ENCODE results near the gene MAVS. TPM values are rescaled to one million over a fixed set of nuclear protein-coding genes. Genes with fewer than 3 reads are reported as not detected.

Gene MAVS
- polyA plus RNA-seq, 1 of the 3 experiments (the other 2 are of a cell fraction), result 9.1 TPM

DNA sequence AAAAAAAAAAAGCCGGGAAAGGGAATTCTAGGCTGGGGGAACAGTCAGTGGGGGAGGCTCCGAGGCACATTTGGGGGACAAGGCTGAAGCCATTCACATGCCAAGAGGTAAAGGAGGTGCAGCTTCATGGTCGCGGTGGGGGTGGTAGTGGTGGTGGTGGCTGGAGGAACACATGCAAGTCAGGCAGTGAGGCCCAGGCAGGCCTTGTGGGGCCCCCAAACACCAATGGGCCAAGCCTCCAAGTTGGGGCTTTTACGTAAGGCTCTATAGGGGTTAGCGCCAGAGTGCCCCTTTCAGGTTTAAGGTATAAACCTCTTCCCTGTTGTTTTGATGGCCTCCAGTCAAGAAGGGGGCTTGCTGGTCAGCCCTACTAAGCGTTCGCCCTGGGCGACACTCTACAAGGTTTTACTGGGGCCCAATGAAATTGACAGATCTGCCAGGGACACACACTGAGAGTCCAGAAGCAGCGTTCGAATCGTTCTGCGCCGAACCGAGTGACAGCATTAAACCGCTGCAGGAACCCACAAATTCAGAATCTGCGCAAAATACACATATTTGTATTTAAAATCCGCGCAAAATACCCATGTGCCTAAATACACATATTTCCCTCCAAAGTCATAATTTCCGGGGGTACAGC is 27.1 kb upstream of the MAVS start (continued):
- TF ChIP-seq ELF1 (IDR thresholded peaks at IDR 0.05) (no peak), FOSL2 (IDR thresholded peaks at IDR 0.05; ENCODE audit: borderline replicate concordance, low read depth) (no peak), NFIC (IDR thresholded peaks at IDR 0.05; ENCODE audit: borderline replicate concordance) (no peak), YY1 (IDR thresholded peaks at IDR 0.05; ENCODE audit: low read depth) (no peak), TEAD4 (IDR thresholded peaks at IDR 0.05; ENCODE audit: borderline replicate concordance, insufficient read depth) (no peak), MEF2A (IDR thresholded peaks at IDR 0.05; ENCODE audit: borderline replicate concordance, low read depth) (no peak)

GRCh38 chr20:3820048-3820900 is 26.4 kb upstream of the MAVS start, which contains the start of gene AP5S1:
Gene AP5S1 (plus strand): TSS chr20:3820547. CDS start chr20:3822118, 1,571 bp downstream.
- Histone ChIP-seq H3K36me3 (replicated peaks in 1 of 2; ENCODE audit: control insufficient read depth in 1 of 2, insufficient read depth in 2 of 2, low read length in 1 of 2) (peaks cover 12 to 24% of the 10 kb centered on the region in 2 experiments), H2AFZ (ENCODE audit: low read depth) (peak within 1 kb of the TSS; percentile 84), H3K27ac (ENCODE audit: low read depth in 2 of 2, low read length in 1 of 2) (peak within 1 kb of the TSS; percentile 92 to 97), H3K27me3 (ENCODE audit: insufficient read depth) (no peaks in the 10 kb centered on the region), H4K20me1 (ENCODE audit: insufficient read depth) (no peaks in the 10 kb centered on the region), H3K9ac (peak within 1 kb of the TSS; percentile 93), H3K9me3 (no peaks in the 10 kb centered on the region), H3K4me3 (ENCODE audit: low read depth in 2 of 2, low read length in 1 of 2) (peak within 1 kb of the TSS; percentile 80 to 84), H3K4me1 (ENCODE audit: control insufficient read depth in 1 of 2, insufficient read depth in 2 of 2, low read depth in 1 of 2, low read length in 1 of 2) (peaks cover 11 to 23% of the 10 kb centered on the region in 2 experiments; a peak in 2 of 4 replicates), H3F3A (replicated peaks; ENCODE audit: insufficient read depth) (no peaks in the 10 kb centered on the region), H3K9me2 (no peaks in the 10 kb centered on the region), H3K4me2 (peak within 1 kb of the TSS; percentile 91), H3K79me2 (ENCODE audit: insufficient read depth) (peaks cover 17% of the 10 kb centered on the region)
- peak; percentile 93 for DNase-seq
- POLR2A ChIA-PET, result interaction anchor here (0.5 to 2.0 kb wide), 18 partner anchors 8 to 1168 kb away, joined by 3 to 20 read pairs (median 4); partner anchors contain the start of genes ADISSP, CDC25B, CENPB and MAVS
- CTCF ChIA-PET, result interaction anchor here (0.7 to 8.8 kb wide), 33 partner anchors 9 to 290 kb away, joined by 3 to 161 read pairs (median 5); partner anchors contain the start of genes ADISSP, CDC25B, CENPB and MAVS
- WGBS (ENCODE audit: low lambda C conversion rate), result under 1% methylated on average over 34 of the region's 96 CpGs
- TF ChIP-seq JUND (IDR thresholded peaks at IDR 0.05), result no peak
- TF ChIP-seq, protein P1, sequence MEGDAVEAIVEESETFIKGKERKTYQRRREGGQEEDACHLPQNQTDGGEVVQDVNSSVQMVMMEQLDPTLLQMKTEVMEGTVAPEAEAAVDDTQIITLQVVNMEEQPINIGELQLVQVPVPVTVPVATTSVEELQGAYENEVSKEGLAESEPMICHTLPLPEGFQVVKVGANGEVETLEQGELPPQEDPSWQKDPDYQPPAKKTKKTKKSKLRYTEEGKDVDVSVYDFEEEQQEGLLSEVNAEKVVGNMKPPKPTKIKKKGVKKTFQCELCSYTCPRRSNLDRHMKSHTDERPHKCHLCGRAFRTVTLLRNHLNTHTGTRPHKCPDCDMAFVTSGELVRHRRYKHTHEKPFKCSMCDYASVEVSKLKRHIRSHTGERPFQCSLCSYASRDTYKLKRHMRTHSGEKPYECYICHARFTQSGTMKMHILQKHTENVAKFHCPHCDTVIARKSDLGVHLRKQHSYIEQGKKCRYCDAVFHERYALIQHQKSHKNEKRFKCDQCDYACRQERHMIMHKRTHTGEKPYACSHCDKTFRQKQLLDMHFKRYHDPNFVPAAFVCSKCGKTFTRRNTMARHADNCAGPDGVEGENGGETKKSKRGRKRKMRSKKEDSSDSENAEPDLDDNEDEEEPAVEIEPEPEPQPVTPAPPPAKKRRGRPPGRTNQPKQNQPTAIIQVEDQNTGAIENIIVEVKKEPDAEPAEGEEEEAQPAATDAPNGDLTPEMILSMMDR (IDR thresholded peaks at IDR 0.05), result peak; percentile 98
- TF ChIP-seq ZBTB33 (IDR thresholded peaks at IDR 0.05; ENCODE audit: borderline replicate concordance, low read depth), result 0 out of 2 replicates have a peak, but pooled peaks have one; percentile 22
- no peak for TF ChIP-seq TEAD4 (IDR thresholded peaks at IDR 0.05; ENCODE audit: borderline replicate concordance, insufficient read depth)
- no peak for TF ChIP-seq FOXJ3 (CRISPR knock-in tag; IDR thresholded peaks at IDR 0.05)
- TF ChIP-seq TAF1 (IDR thresholded peaks at IDR 0.05; ENCODE audit: borderline replicate concordance, low read depth, low read length), result peak; percentile 66; the same call in 1 of the 2 replicates
- peak; percentile 73 for TF ChIP-seq SMC3 (IDR thresholded peaks at IDR 0.05; ENCODE audit: low read depth, low read length)
- TF ChIP-seq, protein P2, sequence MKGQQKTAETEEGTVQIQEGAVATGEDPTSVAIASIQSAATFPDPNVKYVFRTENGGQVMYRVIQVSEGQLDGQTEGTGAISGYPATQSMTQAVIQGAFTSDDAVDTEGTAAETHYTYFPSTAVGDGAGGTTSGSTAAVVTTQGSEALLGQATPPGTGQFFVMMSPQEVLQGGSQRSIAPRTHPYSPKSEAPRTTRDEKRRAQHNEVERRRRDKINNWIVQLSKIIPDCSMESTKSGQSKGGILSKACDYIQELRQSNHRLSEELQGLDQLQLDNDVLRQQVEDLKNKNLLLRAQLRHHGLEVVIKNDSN (IDR thresholded peaks at IDR 0.05; ENCODE audit: borderline replicate concordance, low read depth), result no peak; the same call in 1 of the 2 replicates
- 0 out of 2 replicates have a peak, but pooled peaks have one; percentile 39 for TF ChIP-seq ELF1 (IDR thresholded peaks at IDR 0.05)
- peak; percentile 3; the same call in 1 of the 2 replicates for TF ChIP-seq MEF2A (IDR thresholded peaks at IDR 0.05; ENCODE audit: borderline replicate concordance, low read depth)
- TF ChIP-seq RAD21 (IDR thresholded peaks at IDR 0.05; ENCODE audit: low read length), result peak; percentile 64
- peak; percentile 35 for TF ChIP-seq PBX3 (IDR thresholded peaks at IDR 0.05)
- TF ChIP-seq RXRA (IDR thresholded peaks at IDR 0.05; ENCODE audit: borderline replicate concordance, low read depth), result no peak; the same call in 1 of the 2 replicates
- 0 out of 2 replicates have a peak, but pooled peaks have one; percentile 49 for TF ChIP-seq FOXM1 (IDR thresholded peaks at IDR 0.05; ENCODE audit: low read depth)
- no peak; the same call in 1 of the 2 replicates for TF ChIP-seq GABPA (IDR thresholded peaks at IDR 0.05; ENCODE audit: low read depth)
- peak; percentile 55; the same call in 1 of the 2 replicates for TF ChIP-seq MXI1 (IDR thresholded peaks at IDR 0.05; ENCODE audit: low read depth, low read length)
- TF ChIP-seq MAX (IDR thresholded peaks at IDR 0.05; ENCODE audit: low read depth), result peak; percentile 51; the same call in 1 of the 2 replicates
- peak; percentile 92 for TF ChIP-seq YY1 (IDR thresholded peaks at IDR 0.05; ENCODE audit: low read depth)

All from SK-N-SH (cell line).